Measurements from ENCODE around the gene DPP6.

DNA sequence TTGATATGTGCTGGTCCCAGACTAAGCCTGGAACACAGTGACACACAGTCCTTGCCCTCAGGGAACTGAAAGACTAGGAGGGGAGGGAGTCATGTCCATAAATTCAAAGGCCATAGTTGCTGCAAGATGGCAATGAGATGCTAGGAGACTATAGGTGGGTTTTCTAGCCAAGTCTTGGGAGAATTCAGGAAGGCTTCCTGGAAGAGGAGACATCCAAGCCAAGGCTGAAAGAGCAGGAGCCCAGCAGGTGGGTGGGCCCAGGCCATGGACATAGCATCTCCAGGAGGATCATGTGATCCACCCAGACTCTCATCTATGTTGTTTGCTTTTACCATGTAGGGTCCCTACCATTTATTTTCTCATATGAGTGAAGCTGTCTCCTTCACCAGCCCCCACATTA is 335.1 kb downstream of the DPP6 start:
- TF ChIP-seq, protein P1, sequence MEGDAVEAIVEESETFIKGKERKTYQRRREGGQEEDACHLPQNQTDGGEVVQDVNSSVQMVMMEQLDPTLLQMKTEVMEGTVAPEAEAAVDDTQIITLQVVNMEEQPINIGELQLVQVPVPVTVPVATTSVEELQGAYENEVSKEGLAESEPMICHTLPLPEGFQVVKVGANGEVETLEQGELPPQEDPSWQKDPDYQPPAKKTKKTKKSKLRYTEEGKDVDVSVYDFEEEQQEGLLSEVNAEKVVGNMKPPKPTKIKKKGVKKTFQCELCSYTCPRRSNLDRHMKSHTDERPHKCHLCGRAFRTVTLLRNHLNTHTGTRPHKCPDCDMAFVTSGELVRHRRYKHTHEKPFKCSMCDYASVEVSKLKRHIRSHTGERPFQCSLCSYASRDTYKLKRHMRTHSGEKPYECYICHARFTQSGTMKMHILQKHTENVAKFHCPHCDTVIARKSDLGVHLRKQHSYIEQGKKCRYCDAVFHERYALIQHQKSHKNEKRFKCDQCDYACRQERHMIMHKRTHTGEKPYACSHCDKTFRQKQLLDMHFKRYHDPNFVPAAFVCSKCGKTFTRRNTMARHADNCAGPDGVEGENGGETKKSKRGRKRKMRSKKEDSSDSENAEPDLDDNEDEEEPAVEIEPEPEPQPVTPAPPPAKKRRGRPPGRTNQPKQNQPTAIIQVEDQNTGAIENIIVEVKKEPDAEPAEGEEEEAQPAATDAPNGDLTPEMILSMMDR (IDR thresholded peaks at IDR 0.05; ENCODE audit: poor library complexity): no peak
- no peak for TF ChIP-seq EZH2 (IDR thresholded peaks at IDR 0.05; ENCODE audit: borderline replicate concordance)
